ENCODE measurements around the gene TK2.

DNA sequence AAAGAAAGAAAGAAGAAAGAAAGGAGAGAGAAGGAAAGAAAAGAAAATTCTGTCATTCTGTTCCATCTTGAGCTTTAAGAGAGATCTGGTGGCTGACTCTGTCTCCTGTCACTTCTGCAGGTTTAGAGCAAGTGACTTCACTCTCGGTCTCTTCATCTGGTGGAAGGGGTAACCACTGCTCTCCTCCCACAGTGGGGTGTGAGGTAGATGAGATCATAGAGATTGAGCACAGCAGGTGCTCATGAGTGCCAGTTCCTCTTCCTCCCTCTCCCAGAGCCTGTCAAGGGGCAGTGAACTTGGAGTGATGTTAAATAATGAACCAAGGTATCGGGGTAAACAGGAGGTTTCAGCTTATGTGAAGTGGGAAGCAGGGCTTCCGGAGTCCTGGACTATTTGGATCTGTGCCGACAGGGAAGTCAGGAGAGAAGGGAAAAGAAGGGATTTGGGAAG, 75.1 kb downstream of the TK2 start:
- TF ChIP-seq, protein P1, sequence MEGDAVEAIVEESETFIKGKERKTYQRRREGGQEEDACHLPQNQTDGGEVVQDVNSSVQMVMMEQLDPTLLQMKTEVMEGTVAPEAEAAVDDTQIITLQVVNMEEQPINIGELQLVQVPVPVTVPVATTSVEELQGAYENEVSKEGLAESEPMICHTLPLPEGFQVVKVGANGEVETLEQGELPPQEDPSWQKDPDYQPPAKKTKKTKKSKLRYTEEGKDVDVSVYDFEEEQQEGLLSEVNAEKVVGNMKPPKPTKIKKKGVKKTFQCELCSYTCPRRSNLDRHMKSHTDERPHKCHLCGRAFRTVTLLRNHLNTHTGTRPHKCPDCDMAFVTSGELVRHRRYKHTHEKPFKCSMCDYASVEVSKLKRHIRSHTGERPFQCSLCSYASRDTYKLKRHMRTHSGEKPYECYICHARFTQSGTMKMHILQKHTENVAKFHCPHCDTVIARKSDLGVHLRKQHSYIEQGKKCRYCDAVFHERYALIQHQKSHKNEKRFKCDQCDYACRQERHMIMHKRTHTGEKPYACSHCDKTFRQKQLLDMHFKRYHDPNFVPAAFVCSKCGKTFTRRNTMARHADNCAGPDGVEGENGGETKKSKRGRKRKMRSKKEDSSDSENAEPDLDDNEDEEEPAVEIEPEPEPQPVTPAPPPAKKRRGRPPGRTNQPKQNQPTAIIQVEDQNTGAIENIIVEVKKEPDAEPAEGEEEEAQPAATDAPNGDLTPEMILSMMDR (IDR thresholded peaks at IDR 0.05) = no peak
- no peak for TF ChIP-seq POLR2A (IDR thresholded peaks at IDR 0.05)
- TF ChIP-seq EP300 (IDR thresholded peaks at IDR 0.05) = no peak
